ENCODE results near the gene GGT7.
A peak's percentile ranks its signal among the peaks of the same experiment; 100 is the strongest.

GGT7 gene

GRCh38 chr20:34825530-34826362, 46.9 kb downstream of the GGT7 start, which contains the start of gene NCOA6:
Gene NCOA6, minus strand, starts transcription at chr20:34825651. Its CDS starts 43,296 bp downstream, at chr20:34782355.
- peak; percentile 36 for DNase-seq (ENCODE audit: low read depth)
- peak within 1 kb of the TSS; percentile 90 for H3K4me3 ChIP-seq (ENCODE audit: low read depth, low read length)
- TF ChIP-seq CTCF (IDR thresholded peaks at IDR 0.05; ENCODE audit: control insufficient read depth, extremely low read depth, insufficient read depth): no peak

GRCh38 chr20:34824806-34825529, 47.7 kb downstream of the GGT7 start:
- TF ChIP-seq CTCF (IDR thresholded peaks at IDR 0.05; ENCODE audit: control insufficient read depth, extremely low read depth, insufficient read depth): peak; percentile 39
- peak overlapping the region; percentile 90 for H3K4me3 ChIP-seq (ENCODE audit: low read depth, low read length)
- DNase-seq (ENCODE audit: low read depth): no peak

- H3K4me3 ChIP-seq (ENCODE audit: low read depth, low read length): peak overlapping the region; percentile 90
- peak; percentile 81 for DNase-seq (ENCODE audit: low read depth)
- TF ChIP-seq CTCF (IDR thresholded peaks at IDR 0.05; ENCODE audit: control insufficient read depth, extremely low read depth, insufficient read depth): no peak
Observed at GRCh38 chr20:34824452-34824805, 48.2 kb downstream of the GGT7 start.

- DNase-seq (ENCODE audit: low read depth): no peak
- no peak for TF ChIP-seq CTCF (IDR thresholded peaks at IDR 0.05; ENCODE audit: control insufficient read depth, extremely low read depth, insufficient read depth)
- peak overlapping the region; percentile 90 for H3K4me3 ChIP-seq (ENCODE audit: low read depth, low read length)
Observed at GRCh38 chr20:34824026-34824425, 48.6 kb downstream of the GGT7 start.

- no peak for DNase-seq (ENCODE audit: low read depth)
- TF ChIP-seq CTCF (IDR thresholded peaks at IDR 0.05; ENCODE audit: control insufficient read depth, extremely low read depth, insufficient read depth): no peak
- H3K4me3 ChIP-seq (ENCODE audit: low read depth, low read length): no peak overlapping the region
Observed at GRCh38 chr20:34820805-34821578, 51.7 kb downstream of the GGT7 start.

- no peak for DNase-seq (ENCODE audit: low read depth)
- TF ChIP-seq CTCF (IDR thresholded peaks at IDR 0.05; ENCODE audit: control insufficient read depth, extremely low read depth, insufficient read depth): no peak
- H3K4me3 ChIP-seq (ENCODE audit: low read depth, low read length): no peak overlapping the region
Observed at GRCh38 chr20:34817801-34818200, 54.9 kb downstream of the GGT7 start.
